ENCODE results near the gene PXYLP1.
"Not testable (repeated sequence)": the region's sequence is repeated elsewhere in the genome, so short reads cannot be mapped to it uniquely, and the experiment has no call there.

PXYLP1 gene

GRCh38 chr3:141311496-141312353, 80.1 kb downstream of the PXYLP1 start:
- intact Hi-C loops (cut with micrococcal nuclease), result loop anchor here (2.0 to 10.0 kb wide), 4 partner anchors 56 to 253 kb away; partner anchors contain the start of gene ZBTB38
- no peaks in the 10 kb centered on the region for H3K27me3 Mint-ChIP-seq
- H3K36me3 Mint-ChIP-seq (ENCODE audit: low read depth), result peaks cover 5% of the 10 kb centered on the region
- peak overlapping the region; percentile 86 for H3K27ac Mint-ChIP-seq
- H3K4me3 Mint-ChIP-seq, result peak overlapping the region; percentile 88
- no peaks in the 10 kb centered on the region for H3K9me3 Mint-ChIP-seq
- peaks cover 48% of the 10 kb centered on the region for H3K4me1 Mint-ChIP-seq (ENCODE audit: low read depth)

DNA sequence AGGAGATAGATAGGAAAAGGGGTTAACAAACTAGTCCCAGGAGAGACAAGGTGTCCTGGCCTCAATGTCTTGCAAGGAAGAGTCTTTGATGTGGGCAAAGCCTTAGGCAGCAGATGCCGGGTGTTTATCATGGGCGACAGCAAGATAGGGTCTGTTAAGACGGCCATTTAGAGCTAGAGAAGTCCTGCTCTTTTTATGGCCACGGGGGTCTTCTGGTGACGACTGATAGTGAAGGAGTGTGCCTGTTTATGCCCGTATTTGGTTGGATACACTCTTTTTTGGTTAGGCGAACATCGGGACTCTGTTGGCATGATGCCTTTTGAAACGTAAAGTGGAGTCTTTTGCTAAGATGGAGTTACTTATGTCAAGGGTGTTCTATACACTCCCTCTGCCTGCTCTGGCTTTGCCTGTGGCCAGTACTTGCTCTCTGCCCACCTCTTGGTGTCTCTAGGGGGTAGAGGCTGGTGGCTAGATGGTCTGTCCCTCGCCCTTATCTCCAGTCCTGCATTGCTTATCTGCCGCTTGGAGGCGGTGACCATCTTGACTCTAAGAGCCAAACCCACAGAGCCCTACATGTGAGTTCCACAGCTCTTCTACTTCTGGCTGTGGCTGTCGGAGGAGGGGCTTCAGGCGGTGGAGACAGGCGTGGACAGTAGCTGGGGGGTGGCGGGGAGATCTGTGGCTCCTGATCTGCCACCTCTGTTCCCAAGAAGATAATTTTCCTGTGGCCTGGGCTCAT, 80.9 kb downstream of the PXYLP1 start:
- Mint-ChIP-seq H3K27ac (peak overlapping the region; percentile 86), H3K9me3 (no peaks in the 10 kb centered on the region), H3K4me1 (ENCODE audit: low read depth) (peaks cover 40% of the 10 kb centered on the region), H3K27me3 (no peaks in the 10 kb centered on the region), H3K4me3 (peak overlapping the region; percentile 88), H3K36me3 (ENCODE audit: low read depth) (peaks cover 5% of the 10 kb centered on the region)
- intact Hi-C loops (cut with micrococcal nuclease), result loop anchor here (2.0 to 10.0 kb wide), 3 partner anchors 55 to 252 kb away; partner anchors contain the start of gene ZBTB38

DNA sequence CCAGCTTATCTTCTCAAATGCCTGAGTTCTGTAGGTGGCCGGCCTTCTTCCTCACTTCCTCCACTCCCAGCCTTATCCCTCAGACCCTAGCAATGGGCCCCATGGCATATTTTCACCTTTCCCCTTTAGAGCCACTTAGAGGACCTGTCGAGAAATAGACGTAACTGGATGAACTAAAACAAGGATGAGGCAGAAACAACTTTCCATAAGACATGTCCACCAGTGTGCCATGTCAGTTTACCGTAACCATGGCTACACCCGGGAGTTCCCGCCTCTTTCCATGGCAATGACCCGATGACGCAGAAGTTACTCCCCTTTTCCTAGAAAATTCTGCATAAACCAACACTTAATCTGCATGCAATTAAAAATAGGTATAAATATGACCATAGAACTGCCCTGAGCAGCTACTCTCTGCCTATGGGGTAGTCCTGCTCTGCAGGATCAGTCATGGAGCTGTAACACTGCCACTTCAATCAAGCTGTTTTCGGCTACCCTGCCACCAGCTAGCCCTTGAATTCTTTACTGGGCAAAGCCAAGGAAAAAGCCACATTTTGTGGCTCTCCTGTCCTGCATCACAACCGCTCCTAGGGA, 81.6 kb downstream of the PXYLP1 start:
- H3K4me1 Mint-ChIP-seq (ENCODE audit: low read depth), result peaks cover 33% of the 10 kb centered on the region
- H3K9me3 Mint-ChIP-seq, result no peaks in the 10 kb centered on the region
- no peak overlapping the region for H3K4me3 Mint-ChIP-seq
- intact Hi-C loops (cut with micrococcal nuclease), result loop anchor here (2.0 to 10.0 kb wide), 3 partner anchors 54 to 252 kb away; partner anchors contain the start of gene ZBTB38
- H3K27ac Mint-ChIP-seq, result no peak overlapping the region
- H3K27me3 Mint-ChIP-seq, result no peaks in the 10 kb centered on the region
- H3K36me3 Mint-ChIP-seq (ENCODE audit: low read depth), result peaks cover 5% of the 10 kb centered on the region

- intact Hi-C loops (cut with micrococcal nuclease), result loop anchor here (5.0 to 10.0 kb wide), 2 partner anchors 53 to 250 kb away; partner anchors contain the start of gene ZBTB38
- not testable (repeated sequence) for H3K9me3 Mint-ChIP-seq; H3K36me3 Mint-ChIP-seq (ENCODE audit: low read depth); H3K27me3 Mint-ChIP-seq; H3K4me3 Mint-ChIP-seq; H3K27ac Mint-ChIP-seq
- H3K4me1 Mint-ChIP-seq (ENCODE audit: low read depth), result peaks cover 26% of the 10 kb centered on the region
Observed at GRCh38 chr3:141314415-141314814, 82.8 kb downstream of the PXYLP1 start.

GRCh38 chr3:141316851-141317250, 85.2 kb downstream of the PXYLP1 start:
- intact Hi-C loops (cut with micrococcal nuclease), result loop anchor here (10.0 kb wide), 1 partner anchor 248 kb away; no protein-coding TSS in a partner anchor
- Mint-ChIP-seq H3K9me3 (no peaks in the 10 kb centered on the region), H3K4me1 (ENCODE audit: low read depth) (peaks cover 25% of the 10 kb centered on the region), H3K27me3 (no peaks in the 10 kb centered on the region), H3K4me3 (no peak overlapping the region), H3K27ac (no peak overlapping the region), H3K36me3 (ENCODE audit: low read depth) (no peaks in the 10 kb centered on the region)

GRCh38 chr3:141320399-141321108, 88.9 kb downstream of the PXYLP1 start:
- no peaks in the 10 kb centered on the region for H3K9me3 Mint-ChIP-seq
- no peak overlapping the region for H3K4me3 Mint-ChIP-seq
- H3K36me3 Mint-ChIP-seq (ENCODE audit: low read depth), result no peaks in the 10 kb centered on the region
- H3K27ac Mint-ChIP-seq, result no peak overlapping the region
- no peaks in the 10 kb centered on the region for H3K27me3 Mint-ChIP-seq
- peaks cover 9% of the 10 kb centered on the region for H3K4me1 Mint-ChIP-seq (ENCODE audit: low read depth)
- intact Hi-C loops (cut with micrococcal nuclease), result no loop called here

- peaks cover under 1% of the 10 kb centered on the region for H3K27me3 Mint-ChIP-seq
- intact Hi-C loops (cut with micrococcal nuclease), result no loop called here
- H3K4me3 Mint-ChIP-seq, result no peak overlapping the region
- no peak overlapping the region for H3K27ac Mint-ChIP-seq
- H3K36me3 Mint-ChIP-seq (ENCODE audit: low read depth), result no peaks in the 10 kb centered on the region
- H3K4me1 Mint-ChIP-seq (ENCODE audit: low read depth), result peaks cover 9% of the 10 kb centered on the region
- no peaks in the 10 kb centered on the region for H3K9me3 Mint-ChIP-seq
Observed at GRCh38 chr3:141321109-141321497, 89.5 kb downstream of the PXYLP1 start.

GRCh38 chr3:141323936-141324704, 92.5 kb downstream of the PXYLP1 start:
- no peaks in the 10 kb centered on the region for H3K9me3 Mint-ChIP-seq
- H3K4me1 Mint-ChIP-seq (ENCODE audit: low read depth), result peaks cover 9% of the 10 kb centered on the region
- no peak overlapping the region for H3K27ac Mint-ChIP-seq
- H3K27me3 Mint-ChIP-seq, result peaks cover 7% of the 10 kb centered on the region
- H3K4me3 Mint-ChIP-seq, result no peak overlapping the region
- H3K36me3 Mint-ChIP-seq (ENCODE audit: low read depth), result no peaks in the 10 kb centered on the region
- intact Hi-C loops (cut with micrococcal nuclease), result no loop called here

GRCh38 chr3:141326123-141326522, 94.5 kb downstream of the PXYLP1 start:
- H3K4me3 Mint-ChIP-seq, result no peak overlapping the region
- H3K9me3 Mint-ChIP-seq, result no peaks in the 10 kb centered on the region
- no peak overlapping the region for H3K27ac Mint-ChIP-seq
- intact Hi-C loops (cut with micrococcal nuclease), result no loop called here
- peaks cover 7% of the 10 kb centered on the region for H3K27me3 Mint-ChIP-seq
- H3K4me1 Mint-ChIP-seq (ENCODE audit: low read depth), result peaks cover under 1% of the 10 kb centered on the region
- H3K36me3 Mint-ChIP-seq (ENCODE audit: low read depth), result no peaks in the 10 kb centered on the region

GRCh38 chr3:141326626-141327025, 95.0 kb downstream of the PXYLP1 start:
- intact Hi-C loops (cut with micrococcal nuclease), result no loop called here
- no peak overlapping the region for H3K27ac Mint-ChIP-seq
- H3K4me3 Mint-ChIP-seq, result no peak overlapping the region
- peaks cover 6% of the 10 kb centered on the region for H3K4me1 Mint-ChIP-seq (ENCODE audit: low read depth)
- H3K9me3 Mint-ChIP-seq, result no peaks in the 10 kb centered on the region
- peaks cover 7% of the 10 kb centered on the region for H3K27me3 Mint-ChIP-seq
- H3K36me3 Mint-ChIP-seq (ENCODE audit: low read depth), result no peaks in the 10 kb centered on the region

GRCh38 chr3:141328286-141329166, 96.9 kb downstream of the PXYLP1 start:
- peaks cover 11% of the 10 kb centered on the region for H3K4me1 Mint-ChIP-seq (ENCODE audit: low read depth)
- H3K27me3 Mint-ChIP-seq, result peaks cover 7% of the 10 kb centered on the region
- H3K4me3 Mint-ChIP-seq, result no peak overlapping the region
- H3K9me3 Mint-ChIP-seq, result no peaks in the 10 kb centered on the region
- no peak overlapping the region for H3K27ac Mint-ChIP-seq
- intact Hi-C loops (cut with micrococcal nuclease), result no loop called here
- no peaks in the 10 kb centered on the region for H3K36me3 Mint-ChIP-seq (ENCODE audit: low read depth)

DNA sequence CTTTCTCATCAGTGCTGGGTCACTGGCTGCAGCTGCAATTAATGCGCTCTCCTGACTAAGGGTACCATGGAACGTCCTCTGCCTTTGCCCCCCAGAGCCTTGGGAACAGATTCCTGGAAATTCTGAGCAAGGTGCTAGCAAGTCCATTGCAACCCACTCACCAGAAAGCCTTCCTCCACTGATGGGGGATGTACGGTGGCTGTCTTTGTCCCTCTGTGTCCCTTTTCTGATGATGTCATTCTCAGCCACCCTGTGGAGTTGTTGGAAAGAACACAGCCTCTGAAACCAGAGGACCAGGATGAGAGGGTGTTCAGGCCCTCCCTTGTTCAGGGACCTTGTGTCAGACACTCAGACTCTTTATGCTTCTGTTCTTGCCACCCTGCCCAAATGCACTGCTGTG, 98.6 kb downstream of the PXYLP1 start:
- Mint-ChIP-seq H3K4me1 (ENCODE audit: low read depth) (peaks cover 11% of the 10 kb centered on the region), H3K27ac (no peak overlapping the region), H3K27me3 (peaks cover 7% of the 10 kb centered on the region), H3K9me3 (peaks cover 8% of the 10 kb centered on the region), H3K4me3 (no peak overlapping the region), H3K36me3 (ENCODE audit: low read depth) (no peaks in the 10 kb centered on the region)
- intact Hi-C loops (cut with micrococcal nuclease), result no loop called here
